ENCODE measurements around the gene LRRC3.

Gene LRRC3

GRCh38 chr21:44424608-44425306, 30.6 kb upstream of the LRRC3 start:
- DNase-seq: no peak

GRCh38 chr21:44425307-44425894, 29.9 kb upstream of the LRRC3 start:
- DNase-seq: no peak

- DNase-seq: no peak
Measured at GRCh38 chr21:44425895-44426662, 29.2 kb upstream of the LRRC3 start.

GRCh38 chr21:44426663-44427191, 28.6 kb upstream of the LRRC3 start:
- DNase-seq: no peak

- no peak for DNase-seq
Measured at GRCh38 chr21:44427241-44428120, 27.8 kb upstream of the LRRC3 start.

GRCh38 chr21:44428281-44428960, 26.9 kb upstream of the LRRC3 start:
- DNase-seq: peak; percentile 60

- no peak for DNase-seq
Measured at GRCh38 chr21:44429894-44430293, 25.4 kb upstream of the LRRC3 start.

GRCh38 chr21:44431300-44431699, 24.0 kb upstream of the LRRC3 start:
- no peak for DNase-seq

GRCh38 chr21:44432841-44433790, 22.2 kb upstream of the LRRC3 start:
- no peak for DNase-seq

GRCh38 chr21:44433791-44434567, 21.3 kb upstream of the LRRC3 start:
- no peak for DNase-seq

GRCh38 chr21:44434568-44434925, 20.8 kb upstream of the LRRC3 start:
- DNase-seq: no peak

- no peak for DNase-seq
Measured at GRCh38 chr21:44434936-44435635, 20.2 kb upstream of the LRRC3 start.

- no peak for DNase-seq
Measured at GRCh38 chr21:44436111-44436611, 19.1 kb upstream of the LRRC3 start.

GRCh38 chr21:44436958-44437357, 18.4 kb upstream of the LRRC3 start:
- no peak for DNase-seq

GRCh38 chr21:44437371-44437695, 18.0 kb upstream of the LRRC3 start:
- DNase-seq: no peak

- no peak for DNase-seq
Measured at GRCh38 chr21:44437696-44438431, 17.4 kb upstream of the LRRC3 start.

- no peak for DNase-seq
Measured at GRCh38 chr21:44438531-44439210, 16.6 kb upstream of the LRRC3 start.

- DNase-seq: no peak
Measured at GRCh38 chr21:44439211-44439600, 16.1 kb upstream of the LRRC3 start.
